HCT116 (cell line): Measurements from ENCODE around the gene SMS.

Experiments
- EZH2 ChIP-seq: fragments of 200-600 bp; sonication (generic); IDR thresholded peaks from 2 replicates; pipeline ENCODE4 v1.6.1; 2017; ENCODE audit warnings: antibody characterized with exemption, mixed run types
- JUND ChIP-seq: IDR thresholded peaks from 2 replicates; pipeline ENCODE4 v1.6.1; 2012
- POLR2A ChIP-seq: IDR thresholded peaks from 2 replicates; pipeline ENCODE4 v1.7.0; 2011; ENCODE audit warnings: borderline replicate concordance; ENCODE audit not compliant: insufficient read depth, insufficient read length; ENCODE audit errors: extremely low read depth
- POLR2AphosphoS5 ChIP-seq: IDR thresholded peaks from 2 replicates; pipeline ENCODE4 v1.6.1; 2011; ENCODE audit warnings: mild to moderate bottlenecking, low read depth, low read length, moderate library complexity
- SIN3A ChIP-seq: IDR thresholded peaks from 2 replicates; pipeline ENCODE4 v1.6.1; 2012; ENCODE audit warnings: low read depth
- SP1 ChIP-seq: IDR thresholded peaks from 2 replicates; pipeline ENCODE4 v1.6.1; 2012; ENCODE audit warnings: low read depth
- ZNF274 ChIP-seq: fragments of 200-500 bp; sonication (Bioruptor generic); IDR thresholded peaks from 2 replicates; pipeline ENCODE4 v1.6.1; 2014; ENCODE audit warnings: mild to moderate bottlenecking, low read depth, low read length, inconsistent platforms
- TF ChIP-seq, protein P1 (sequence below), 3 experiments: fragments of 200-600 bp in 1 of 3; sonication (generic) in 1 of 3; IDR thresholded peaks in 2 of 3; conservative IDR thresholded peaks in 1 of 3; 2 replicates each; pipeline ENCODE4 v1.5.1; 2012 to 2017; ENCODE audit warnings: low read depth in 2 of 3, low read length in 2 of 3, antibody characterized with exemption in 1 of 3, borderline replicate concordance in 1 of 3, control low read depth in 1 of 3, mild to moderate bottlenecking in 1 of 3, mixed read lengths in 1 of 3, mixed run types in 1 of 3, moderate library complexity in 1 of 3; ENCODE audit not compliant: insufficient read depth in 1 of 3

DNA sequence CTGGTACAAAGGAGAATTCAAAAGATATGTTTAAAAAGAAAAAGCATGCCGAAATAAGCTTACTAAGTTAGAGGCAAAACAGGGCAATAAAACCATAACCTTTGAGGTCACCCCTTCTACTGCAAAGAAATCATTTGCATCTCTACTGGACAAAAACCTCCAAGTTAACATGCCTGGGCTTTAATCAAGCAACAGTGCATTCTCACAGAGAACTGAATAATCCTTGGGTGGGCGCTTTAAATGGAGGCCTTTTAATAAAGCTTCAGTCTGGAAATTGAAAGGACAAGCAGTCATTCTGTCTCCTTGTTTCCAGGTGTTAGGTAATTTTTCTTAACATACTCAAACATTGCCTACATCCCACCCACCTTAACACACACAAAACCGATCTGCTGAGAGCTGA, 34.6 kb upstream of the SMS start:
- TF ChIP-seq, protein P1, sequence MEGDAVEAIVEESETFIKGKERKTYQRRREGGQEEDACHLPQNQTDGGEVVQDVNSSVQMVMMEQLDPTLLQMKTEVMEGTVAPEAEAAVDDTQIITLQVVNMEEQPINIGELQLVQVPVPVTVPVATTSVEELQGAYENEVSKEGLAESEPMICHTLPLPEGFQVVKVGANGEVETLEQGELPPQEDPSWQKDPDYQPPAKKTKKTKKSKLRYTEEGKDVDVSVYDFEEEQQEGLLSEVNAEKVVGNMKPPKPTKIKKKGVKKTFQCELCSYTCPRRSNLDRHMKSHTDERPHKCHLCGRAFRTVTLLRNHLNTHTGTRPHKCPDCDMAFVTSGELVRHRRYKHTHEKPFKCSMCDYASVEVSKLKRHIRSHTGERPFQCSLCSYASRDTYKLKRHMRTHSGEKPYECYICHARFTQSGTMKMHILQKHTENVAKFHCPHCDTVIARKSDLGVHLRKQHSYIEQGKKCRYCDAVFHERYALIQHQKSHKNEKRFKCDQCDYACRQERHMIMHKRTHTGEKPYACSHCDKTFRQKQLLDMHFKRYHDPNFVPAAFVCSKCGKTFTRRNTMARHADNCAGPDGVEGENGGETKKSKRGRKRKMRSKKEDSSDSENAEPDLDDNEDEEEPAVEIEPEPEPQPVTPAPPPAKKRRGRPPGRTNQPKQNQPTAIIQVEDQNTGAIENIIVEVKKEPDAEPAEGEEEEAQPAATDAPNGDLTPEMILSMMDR (IDR thresholded peaks at IDR 0.05 in 2 of 3, conservative IDR thresholded peaks at IDR 0.05 in 1 of 3; ENCODE audit: borderline replicate concordance in 1 of 3, insufficient read depth in 1 of 3, low read depth in 2 of 3, low read length in 2 of 3): no peak
- TF ChIP-seq ZNF274 (no peak), SIN3A (no peak), POLR2A (no peak), POLR2AphosphoS5 (no peak), EZH2 (no peak), JUND (no peak), SP1 (no peak)
